Upper lobe of left lung (tissue), 4 donors: ENCODE data around the gene BRF1.
A peak's percentile ranks its signal among the peaks of the same experiment; 100 is the strongest.

ENCODE experiments used
- EP300 ChIP-seq, 4 donors: sonication (generic); formaldehyde crosslinking; IDR thresholded peaks; one replicate each; pipeline ENCODE4 v1.5.1; 2017; ENCODE audit warnings: antibody characterized with exemption in 4 of 4, control low read depth in 2 of 4
- POLR2A ChIP-seq, 4 donors: fragments of 450-650 bp; IDR thresholded peaks; one replicate each; pipeline ENCODE4 v1.5.1; 2016 to 2017; ENCODE audit warnings: antibody characterized with exemption in 4 of 4, mild to moderate bottlenecking in 2 of 4
- POLR2AphosphoS5 ChIP-seq, 2 donors: sonication (generic); formaldehyde crosslinking; IDR thresholded peaks; one replicate each; pipeline ENCODE4 v1.5.1; 2017; ENCODE audit warnings: antibody characterized with exemption in 2 of 2
- TF ChIP-seq, protein P1 (sequence below), 6 experiments: fragments of 450-650 bp in 4 of 6; fragments of 200-600 bp in 2 of 6; sonication (generic) in 2 of 6; IDR thresholded peaks; one replicate each; pipeline ENCODE4 v1.5.1; 2016 to 2019; ENCODE audit warnings: antibody characterized with exemption in 6 of 6

DNA sequence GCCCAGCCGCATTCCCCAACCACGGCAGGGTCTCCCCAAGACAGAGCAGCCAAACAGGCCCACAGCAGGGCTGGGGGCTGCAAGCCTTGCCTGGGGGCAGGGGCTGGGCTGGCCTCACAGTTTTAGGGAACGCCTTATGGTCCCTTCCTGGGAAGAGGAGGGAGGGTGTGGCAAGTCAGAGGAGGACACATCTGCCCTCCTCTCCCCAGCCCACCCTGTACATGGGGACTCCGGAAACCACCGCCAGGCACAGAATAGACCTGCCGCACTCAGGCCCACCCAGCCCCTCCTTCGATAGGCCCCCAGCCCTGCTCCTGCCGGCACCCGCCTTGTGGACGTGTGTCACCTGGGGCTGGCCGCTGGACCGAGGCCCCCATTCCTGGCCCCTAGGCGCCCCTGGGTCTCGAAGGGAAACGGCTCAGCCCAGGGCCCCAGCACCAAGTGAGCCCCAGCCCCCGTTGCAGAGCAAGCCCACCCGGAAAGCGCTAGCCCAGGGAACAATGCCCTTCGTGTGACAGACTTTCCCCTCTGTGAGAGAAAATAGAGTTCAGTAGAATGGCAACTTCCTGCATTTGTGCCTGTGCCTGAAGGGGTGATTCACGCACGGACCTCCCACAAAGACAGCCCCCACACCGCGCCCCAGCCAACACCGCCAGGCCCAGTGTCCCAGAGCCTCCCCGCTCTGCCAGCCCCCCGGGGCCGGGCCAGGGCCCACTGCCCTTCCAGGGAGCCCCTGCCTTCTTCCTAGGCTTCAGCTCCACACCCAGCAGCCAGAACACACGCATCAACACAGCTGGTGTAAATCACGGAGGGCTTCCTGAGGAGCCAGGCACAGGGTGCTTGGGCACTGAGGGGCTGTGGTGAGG lies 107.7 kb downstream of the BRF1 start:
- no peak for TF ChIP-seq POLR2AphosphoS5 (IDR thresholded peaks at IDR 0.05)
- TF ChIP-seq, protein P1, sequence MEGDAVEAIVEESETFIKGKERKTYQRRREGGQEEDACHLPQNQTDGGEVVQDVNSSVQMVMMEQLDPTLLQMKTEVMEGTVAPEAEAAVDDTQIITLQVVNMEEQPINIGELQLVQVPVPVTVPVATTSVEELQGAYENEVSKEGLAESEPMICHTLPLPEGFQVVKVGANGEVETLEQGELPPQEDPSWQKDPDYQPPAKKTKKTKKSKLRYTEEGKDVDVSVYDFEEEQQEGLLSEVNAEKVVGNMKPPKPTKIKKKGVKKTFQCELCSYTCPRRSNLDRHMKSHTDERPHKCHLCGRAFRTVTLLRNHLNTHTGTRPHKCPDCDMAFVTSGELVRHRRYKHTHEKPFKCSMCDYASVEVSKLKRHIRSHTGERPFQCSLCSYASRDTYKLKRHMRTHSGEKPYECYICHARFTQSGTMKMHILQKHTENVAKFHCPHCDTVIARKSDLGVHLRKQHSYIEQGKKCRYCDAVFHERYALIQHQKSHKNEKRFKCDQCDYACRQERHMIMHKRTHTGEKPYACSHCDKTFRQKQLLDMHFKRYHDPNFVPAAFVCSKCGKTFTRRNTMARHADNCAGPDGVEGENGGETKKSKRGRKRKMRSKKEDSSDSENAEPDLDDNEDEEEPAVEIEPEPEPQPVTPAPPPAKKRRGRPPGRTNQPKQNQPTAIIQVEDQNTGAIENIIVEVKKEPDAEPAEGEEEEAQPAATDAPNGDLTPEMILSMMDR (IDR thresholded peaks at IDR 0.05), result no peak
- no peak for TF ChIP-seq POLR2A (IDR thresholded peaks at IDR 0.05)
- TF ChIP-seq EP300 (IDR thresholded peaks at IDR 0.05), result peak in 1 of 4 donors; percentile 8
